GM21825 (cell line): Measurements from ENCODE around the gene SLC7A10.
A peak's percentile ranks its signal among the peaks of the same experiment; 100 is the strongest.
"Not testable (repeated sequence)": the region's sequence is repeated elsewhere in the genome, so short reads cannot be mapped to it uniquely, and the experiment has no call there.

Experiments
- ATAC-seq: cut with Tn5 transposase; IDR thresholded peaks from one replicate; pipeline ENCODE4 v1.9.1; 2021; ENCODE audit warnings: mild to moderate bottlenecking, moderate library complexity; ENCODE audit not compliant: unreplicated experiment

The SLC7A10 gene

GRCh38 chr19:33239223-33239975 is 13.7 kb upstream of the SLC7A10 start:
- no peak for ATAC-seq

- no peak for ATAC-seq
Observed at GRCh38 chr19:33238481-33239149, 13.0 kb upstream of the SLC7A10 start.

- no peak for ATAC-seq
Observed at GRCh38 chr19:33236696-33237390, 11.2 kb upstream of the SLC7A10 start.

GRCh38 chr19:33235996-33236350 is 10.3 kb upstream of the SLC7A10 start:
- no peak for ATAC-seq

GRCh38 chr19:33235269-33235995 is 9.8 kb upstream of the SLC7A10 start:
- peak; percentile 91 for ATAC-seq

- no peak for ATAC-seq
Observed at GRCh38 chr19:33234736-33235135, 9.1 kb upstream of the SLC7A10 start.

- no peak for ATAC-seq
Observed at GRCh38 chr19:33234092-33234491, 8.4 kb upstream of the SLC7A10 start.

GRCh38 chr19:33233056-33233873 is 7.6 kb upstream of the SLC7A10 start:
- ATAC-seq, result no peak

- ATAC-seq, result no peak
Observed at GRCh38 chr19:33232656-33233055, 7.0 kb upstream of the SLC7A10 start.

GRCh38 chr19:33231511-33231910 is 5.9 kb upstream of the SLC7A10 start:
- no peak for ATAC-seq

- ATAC-seq, result no peak
Observed at GRCh38 chr19:33229962-33230361, 4.3 kb upstream of the SLC7A10 start.

GRCh38 chr19:33227870-33228599 is 2.4 kb upstream of the SLC7A10 start:
- ATAC-seq, result no peak

GRCh38 chr19:33227242-33227650 is 1.6 kb upstream of the SLC7A10 start:
- ATAC-seq, result no peak

GRCh38 chr19:33226550-33227241 is 1.0 kb upstream of the SLC7A10 start:
- ATAC-seq, result no peak

- no peak for ATAC-seq
Observed at GRCh38 chr19:33224694-33225457, 774 bp downstream of the SLC7A10 start.

- not testable (repeated sequence) for ATAC-seq
Observed at GRCh38 chr19:33222255-33222654, 3.4 kb downstream of the SLC7A10 start.

GRCh38 chr19:33221638-33222037 is 4.0 kb downstream of the SLC7A10 start:
- ATAC-seq, result no peak

- ATAC-seq, result no peak
Observed at GRCh38 chr19:33220735-33221134, 4.9 kb downstream of the SLC7A10 start.
